ENCODE measurements around the gene SLC4A5. TPM values are rescaled to one million over a fixed set of nuclear protein-coding genes. Genes with fewer than 3 reads are reported as not detected.

Gene SLC4A5
- total RNA-seq, 2 experiments from 2014 or later = 3.6 to 6.6 TPM

DNA sequence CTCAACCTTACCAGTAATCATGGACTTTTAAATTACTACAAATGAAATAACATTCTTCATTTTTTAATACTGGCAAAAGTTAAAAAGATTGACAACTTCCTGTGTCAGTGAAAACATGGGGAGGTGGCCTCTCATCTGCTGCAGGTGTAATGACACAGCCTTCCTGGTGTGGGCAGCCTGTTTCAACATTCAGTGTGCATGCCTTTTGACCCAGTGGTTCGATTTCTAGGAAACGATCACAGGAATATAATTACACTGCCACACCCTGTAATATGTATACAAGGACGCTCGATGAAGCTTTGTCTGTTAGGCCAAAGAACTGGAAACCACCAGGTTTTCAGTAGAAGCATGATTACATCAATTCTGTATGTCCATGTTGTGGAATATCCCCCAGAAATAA lies 76.1 kb downstream of the SLC4A5 start:
- Mint-ChIP-seq H3K4me3 (peak overlapping the region; percentile 74), H3K27ac (peak overlapping the region; percentile 92)
- POLR2A ChIA-PET = interaction anchor here (0.7 to 2.3 kb wide), 2 partner anchors 24 to 68 kb away, joined by 3 to 8 read pairs; no protein-coding TSS in a partner anchor

DNA sequence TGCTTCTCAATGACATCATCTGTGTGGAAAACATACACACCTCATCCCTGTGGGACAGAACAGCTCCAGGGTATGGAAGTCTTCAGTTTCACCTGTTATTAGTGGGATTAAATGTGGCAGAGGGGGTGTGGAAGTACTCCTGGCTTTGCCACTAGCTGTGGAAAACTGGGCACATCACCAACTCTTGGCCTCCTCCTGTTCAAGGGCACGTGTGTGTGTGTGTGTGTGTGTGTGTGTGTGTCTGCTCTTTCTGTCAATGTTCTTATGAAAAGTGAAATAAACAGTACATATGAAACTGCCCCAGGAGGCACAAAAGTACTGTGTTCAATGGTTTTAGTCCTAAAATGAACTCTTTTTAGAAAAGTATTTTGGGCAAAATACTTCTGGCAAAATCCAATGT lies 78.9 kb downstream of the SLC4A5 start:
- no peaks in the 10 kb centered on the region for H3K27me3 Mint-ChIP-seq
- ATAC-seq (ENCODE audit: low read depth) (no peak), DNase-seq (no peak)
- H3K27ac Mint-ChIP-seq = no peak overlapping the region
- H3K4me3 Mint-ChIP-seq = no peak overlapping the region
- POLR2A ChIA-PET = interaction anchor here (0.7 to 1.1 kb wide), 3 partner anchors 59 to 127 kb away, joined by 3 read pairs; no protein-coding TSS in a partner anchor
- H3K4me1 Mint-ChIP-seq = peaks cover 24% of the 10 kb centered on the region
- no peaks in the 10 kb centered on the region for H3K9me3 Mint-ChIP-seq
- H3K36me3 Mint-ChIP-seq = no peaks in the 10 kb centered on the region

More for the DNA sequence above, 76.1 kb downstream of the SLC4A5 start:
- H3K36me3 Mint-ChIP-seq = peaks cover 2% of the 10 kb centered on the region
- peaks cover 18% of the 10 kb centered on the region for H3K4me1 Mint-ChIP-seq
- DNase-seq (peak; percentile 47), ATAC-seq (ENCODE audit: low read depth) (peak; percentile 99)
- no peaks in the 10 kb centered on the region for H3K9me3 Mint-ChIP-seq
- no peaks in the 10 kb centered on the region for H3K27me3 Mint-ChIP-seq

DNA sequence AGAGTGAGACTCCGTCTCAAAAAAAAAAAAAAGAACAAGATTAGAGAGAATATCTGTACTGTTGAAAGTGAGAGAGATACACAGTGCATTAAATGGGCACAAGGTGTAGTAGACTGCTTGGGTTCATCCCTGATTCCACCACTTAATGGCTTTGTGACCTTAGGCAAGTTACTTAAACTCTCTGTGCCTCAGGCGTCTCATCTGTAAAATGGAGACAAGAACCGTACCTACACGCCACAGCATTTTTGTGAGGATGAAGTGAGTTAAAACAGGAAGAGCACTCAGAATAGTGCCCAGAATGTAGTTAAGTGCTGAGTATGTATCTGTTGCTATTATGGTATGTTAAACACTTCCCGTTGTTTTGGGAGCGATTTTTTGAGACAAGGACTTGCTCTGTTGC lies 80.5 kb downstream of the SLC4A5 start:
- H3K4me1 Mint-ChIP-seq = peaks cover 20% of the 10 kb centered on the region
- POLR2A ChIA-PET = interaction anchor here (0.7 kb wide), 1 partner anchor 12 kb away, joined by 7 read pairs; no protein-coding TSS in a partner anchor
- DNase-seq (no peak), ATAC-seq (ENCODE audit: low read depth) (no peak)
- H3K27me3 Mint-ChIP-seq = no peaks in the 10 kb centered on the region
- no peak overlapping the region for H3K27ac Mint-ChIP-seq
- H3K4me3 Mint-ChIP-seq = no peak overlapping the region
- no peaks in the 10 kb centered on the region for H3K9me3 Mint-ChIP-seq
- H3K36me3 Mint-ChIP-seq = no peaks in the 10 kb centered on the region

DNA sequence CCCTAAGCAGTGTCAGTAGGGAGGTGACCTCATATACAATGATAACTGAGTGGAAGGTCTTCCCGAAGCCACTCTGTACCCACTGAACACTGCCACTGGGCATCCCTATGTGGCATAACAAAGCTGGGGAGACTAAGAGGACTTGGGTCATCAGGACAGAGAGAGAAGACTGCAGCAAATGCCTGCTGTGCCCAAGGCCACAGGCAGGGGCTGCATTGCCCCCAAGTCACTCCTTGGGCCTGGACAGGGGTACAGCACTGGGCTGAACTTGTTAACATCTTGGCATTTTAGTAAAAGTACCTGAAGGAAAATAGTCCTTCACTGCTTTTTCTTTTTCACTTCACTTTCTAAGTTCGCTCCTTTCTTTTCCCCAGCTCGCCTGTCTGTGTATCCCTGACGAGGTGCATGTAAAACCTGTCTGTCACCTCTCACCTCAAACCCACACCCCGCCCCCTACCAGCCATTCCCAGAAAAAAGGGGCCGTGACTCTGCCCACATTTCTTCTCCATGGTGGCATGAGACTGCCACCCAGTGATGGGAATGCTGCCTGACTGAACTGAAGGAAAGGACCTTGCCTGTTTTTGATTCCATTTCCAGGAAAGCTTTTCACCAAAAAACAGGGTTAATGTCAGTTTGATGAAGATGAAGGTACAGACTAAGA lies 81.9 kb downstream of the SLC4A5 start:
- no peak overlapping the region for H3K4me3 Mint-ChIP-seq
- ATAC-seq (ENCODE audit: low read depth) = no peak
- no peaks in the 10 kb centered on the region for H3K27me3 Mint-ChIP-seq
- POLR2A ChIA-PET = no interaction called here
- H3K36me3 Mint-ChIP-seq = no peaks in the 10 kb centered on the region
- DNase-seq = no peak
- peaks cover 12% of the 10 kb centered on the region for H3K4me1 Mint-ChIP-seq
- H3K27ac Mint-ChIP-seq = no peak overlapping the region
- H3K9me3 Mint-ChIP-seq = no peaks in the 10 kb centered on the region

DNA sequence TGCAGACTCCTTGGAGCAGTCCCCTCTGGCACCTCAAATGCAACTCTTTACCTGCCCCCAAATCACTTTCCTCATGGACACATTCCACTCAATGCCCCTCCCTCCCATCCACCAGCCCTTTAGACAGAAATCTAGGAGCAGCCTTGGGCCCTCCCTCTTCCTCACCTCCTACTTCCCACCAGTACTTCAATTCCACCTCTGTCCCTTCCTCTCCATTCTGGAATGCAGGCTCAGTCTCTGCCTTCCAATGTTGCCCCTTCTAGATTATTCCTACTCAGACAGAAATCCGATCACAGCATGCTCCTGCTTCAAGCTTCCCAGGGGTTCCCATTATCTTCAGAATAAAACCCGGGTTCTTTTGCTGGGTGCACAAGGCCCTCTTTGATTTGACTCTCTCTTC lies 82.7 kb downstream of the SLC4A5 start:
- ATAC-seq (ENCODE audit: low read depth) = no peak
- H3K9me3 Mint-ChIP-seq = no peaks in the 10 kb centered on the region
- H3K4me1 Mint-ChIP-seq = peaks cover 10% of the 10 kb centered on the region
- DNase-seq = no peak
- H3K36me3 Mint-ChIP-seq = no peaks in the 10 kb centered on the region
- POLR2A ChIA-PET = no interaction called here
- no peak overlapping the region for H3K27ac Mint-ChIP-seq
- no peaks in the 10 kb centered on the region for H3K27me3 Mint-ChIP-seq
- H3K4me3 Mint-ChIP-seq = no peak overlapping the region

DNA sequence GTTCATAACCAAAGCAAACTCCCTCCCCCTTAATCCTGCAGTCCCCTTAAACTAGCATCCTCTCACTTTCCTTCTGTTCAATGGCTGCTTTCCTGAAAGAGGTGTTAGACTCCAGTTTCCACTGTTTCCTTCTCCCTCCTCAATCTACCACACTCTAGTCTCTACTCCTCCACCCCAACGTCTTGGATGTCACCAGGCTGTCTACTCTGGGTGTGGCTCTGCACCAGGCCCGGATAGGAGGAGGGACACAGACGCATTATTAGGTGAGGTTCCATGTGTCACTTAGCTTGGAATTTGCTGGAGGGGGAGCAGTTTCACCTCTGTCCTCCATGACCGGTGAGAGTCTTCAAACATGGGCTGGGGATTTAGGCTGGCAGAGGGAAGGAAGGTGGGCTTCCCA lies 83.5 kb downstream of the SLC4A5 start:
- Mint-ChIP-seq H3K27ac (peak overlapping the region; percentile 13), H3K4me3 (no peak overlapping the region), H3K9me3 (no peaks in the 10 kb centered on the region), H3K36me3 (no peaks in the 10 kb centered on the region), H3K4me1 (peaks cover 10% of the 10 kb centered on the region), H3K27me3 (no peaks in the 10 kb centered on the region)
- ATAC-seq (ENCODE audit: low read depth) = no peak
- no peak for DNase-seq
- POLR2A ChIA-PET = no interaction called here

DNA sequence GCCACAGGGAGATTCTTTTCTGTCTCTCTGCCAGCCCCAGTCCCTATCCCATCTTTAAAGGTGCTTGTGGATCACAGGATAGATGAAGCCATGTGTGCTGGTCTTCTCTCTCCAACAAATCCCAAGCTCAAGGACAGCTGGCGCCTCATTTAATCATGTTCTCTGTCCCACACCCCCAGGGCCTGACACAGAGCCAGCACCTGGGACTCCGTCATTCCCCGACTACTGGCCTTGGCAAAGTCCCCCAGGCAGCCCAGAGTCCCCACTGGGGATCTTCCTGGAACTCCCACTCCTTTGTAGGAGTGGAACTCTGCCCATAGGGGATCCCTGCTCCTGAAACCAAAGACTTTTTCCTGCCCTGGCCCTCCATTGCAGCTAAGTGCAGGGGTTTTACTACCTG lies 84.0 kb downstream of the SLC4A5 start:
- H3K4me1 Mint-ChIP-seq = peaks cover 10% of the 10 kb centered on the region
- ATAC-seq (ENCODE audit: low read depth) (no peak), DNase-seq (no peak)
- H3K4me3 Mint-ChIP-seq = no peak overlapping the region
- H3K27me3 Mint-ChIP-seq = no peaks in the 10 kb centered on the region
- no peak overlapping the region for H3K27ac Mint-ChIP-seq
- POLR2A ChIA-PET = no interaction called here
- no peaks in the 10 kb centered on the region for H3K36me3 Mint-ChIP-seq
- H3K9me3 Mint-ChIP-seq = no peaks in the 10 kb centered on the region

DNA sequence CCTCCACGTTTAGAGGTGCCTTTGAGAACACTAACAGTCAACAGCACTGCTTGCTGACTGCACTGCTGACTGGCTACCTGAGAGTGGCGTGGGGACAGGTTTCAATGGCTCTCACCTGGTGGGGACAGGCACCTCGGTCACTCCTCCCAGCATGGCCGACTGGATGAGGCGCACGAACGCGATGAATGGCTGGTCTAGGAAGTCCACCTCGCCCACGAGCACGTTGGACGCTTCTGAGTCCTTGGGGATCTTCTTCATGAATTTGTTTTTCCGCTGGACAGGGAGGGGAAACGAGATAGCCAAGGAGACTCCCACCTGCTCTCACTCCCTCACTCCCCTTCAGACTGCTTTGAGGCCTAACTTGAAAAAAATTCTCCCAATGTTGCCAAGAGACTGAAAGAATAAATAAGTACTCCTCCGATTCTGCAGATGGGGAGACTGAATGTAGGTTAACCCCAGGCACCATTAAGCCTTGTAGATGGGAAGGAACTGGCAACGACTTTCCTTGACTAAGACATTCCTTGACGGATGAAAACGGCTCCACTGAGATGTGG lies 87.5 kb downstream of the SLC4A5 start:
- H3K9me3 Mint-ChIP-seq = no peaks in the 10 kb centered on the region

DNA sequence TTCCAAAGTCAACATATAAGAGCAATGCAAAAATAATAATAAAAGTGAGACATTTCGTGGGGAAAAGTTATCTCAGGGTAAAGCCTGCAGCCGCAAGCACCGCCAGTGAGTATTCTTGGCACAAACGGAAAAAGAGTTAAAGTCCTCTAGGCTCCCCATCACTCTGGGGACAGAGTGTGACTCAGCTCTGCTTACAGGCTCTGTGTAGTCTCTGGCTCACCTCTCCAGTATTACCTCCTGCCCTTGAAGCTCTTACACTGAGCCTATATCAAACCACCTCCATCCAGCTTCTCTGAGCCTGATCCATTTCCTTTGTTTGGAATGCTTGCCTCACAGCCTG lies 89.3 kb downstream of the SLC4A5 start:
- Mint-ChIP-seq H3K36me3 (no peaks in the 10 kb centered on the region), H3K4me1 (peaks cover 4% of the 10 kb centered on the region), H3K27ac (no peak overlapping the region), H3K27me3 (no peaks in the 10 kb centered on the region), H3K9me3 (no peaks in the 10 kb centered on the region), H3K4me3 (no peak overlapping the region)
- POLR2A ChIA-PET = no interaction called here
- DNase-seq (no peak), ATAC-seq (ENCODE audit: low read depth) (no peak)

More for the DNA sequence above, 87.5 kb downstream of the SLC4A5 start:
- Mint-ChIP-seq H3K4me1 (no peaks in the 10 kb centered on the region), H3K27ac (no peak overlapping the region), H3K27me3 (no peaks in the 10 kb centered on the region), H3K36me3 (no peaks in the 10 kb centered on the region), H3K4me3 (no peak overlapping the region)
- DNase-seq (no peak), ATAC-seq (ENCODE audit: low read depth) (no peak)
- POLR2A ChIA-PET = no interaction called here

DNA sequence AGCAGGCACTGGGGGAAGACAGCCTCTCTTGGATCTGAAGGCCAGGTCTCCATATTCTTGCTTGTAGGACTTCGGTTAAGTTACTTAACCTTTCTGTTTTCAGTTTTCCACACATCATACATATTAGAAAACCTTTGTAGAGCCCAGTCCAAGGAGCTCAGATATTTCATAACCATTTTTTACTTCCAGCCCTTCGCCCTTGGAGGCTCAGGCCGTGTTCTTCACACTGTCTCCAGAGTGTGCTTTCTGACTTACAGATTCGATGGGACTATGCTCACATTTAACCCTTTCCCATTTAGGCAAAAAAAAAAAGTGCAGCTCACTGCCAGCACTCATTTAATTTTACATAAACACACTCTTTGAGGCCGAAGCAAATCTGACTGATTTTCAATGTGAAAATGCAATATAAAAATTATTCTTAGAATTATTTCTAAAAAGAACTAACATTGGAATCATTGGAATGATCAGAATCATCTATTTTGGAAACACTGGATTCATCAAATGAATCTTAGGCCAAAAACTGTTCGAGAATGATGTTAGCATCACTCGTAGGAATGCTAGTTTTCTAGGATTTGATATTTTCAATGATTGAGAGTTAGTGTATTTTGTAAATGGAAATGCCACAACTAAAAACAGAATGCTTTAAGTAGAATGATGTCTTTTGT lies 89.8 kb downstream of the SLC4A5 start:
- ATAC-seq (ENCODE audit: low read depth) = no peak
- Mint-ChIP-seq H3K9me3 (no peaks in the 10 kb centered on the region), H3K36me3 (no peaks in the 10 kb centered on the region), H3K27me3 (no peaks in the 10 kb centered on the region), H3K27ac (no peak overlapping the region), H3K4me1 (peaks cover 4% of the 10 kb centered on the region), H3K4me3 (no peak overlapping the region)
- POLR2A ChIA-PET = no interaction called here
- DNase-seq = no peak

DNA sequence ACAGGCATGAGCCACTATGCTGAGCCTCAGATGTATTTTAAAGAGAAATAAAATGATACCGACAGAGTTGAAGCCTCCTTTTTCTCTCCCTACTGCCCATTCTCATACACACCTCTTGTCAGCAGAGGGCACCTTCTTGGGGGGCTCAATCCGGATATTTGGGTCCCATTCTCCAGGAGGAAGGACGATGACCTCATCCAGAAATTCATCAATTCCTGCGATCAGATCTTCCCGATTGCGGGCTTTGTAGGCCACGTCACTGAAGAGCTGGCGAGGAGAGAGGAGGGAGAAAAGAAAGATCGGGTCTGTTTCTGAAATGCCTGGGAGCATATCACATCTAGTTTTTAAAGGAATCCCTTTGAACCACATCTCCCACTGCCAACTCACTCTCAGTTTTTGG lies 90.4 kb downstream of the SLC4A5 start:
- ATAC-seq (ENCODE audit: low read depth) (no peak), DNase-seq (no peak)
- H3K27ac Mint-ChIP-seq = no peak overlapping the region
- POLR2A ChIA-PET = no interaction called here
- no peaks in the 10 kb centered on the region for H3K9me3 Mint-ChIP-seq
- no peak overlapping the region for H3K4me3 Mint-ChIP-seq
- H3K4me1 Mint-ChIP-seq = peaks cover 4% of the 10 kb centered on the region
- H3K27me3 Mint-ChIP-seq = no peaks in the 10 kb centered on the region
- no peaks in the 10 kb centered on the region for H3K36me3 Mint-ChIP-seq

DNA sequence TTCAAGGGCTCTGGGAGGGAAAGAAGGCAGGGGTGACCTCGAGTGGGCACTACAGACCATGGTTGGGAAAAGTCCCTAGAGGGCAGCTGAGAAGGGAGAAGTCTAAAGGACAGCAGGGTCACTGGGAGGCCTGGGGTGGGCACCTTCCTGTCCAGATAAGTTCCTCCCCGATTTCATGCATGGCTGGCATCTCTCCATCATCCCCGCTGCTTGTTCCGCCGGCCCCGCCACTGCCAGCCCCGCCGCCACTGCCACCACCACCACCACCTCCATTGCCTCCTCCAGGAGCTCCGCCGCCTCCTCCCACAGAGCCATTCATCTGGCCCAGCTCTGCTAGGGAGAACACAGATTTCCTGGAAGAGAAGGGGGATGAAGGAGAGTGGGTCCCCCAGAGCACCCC lies 91.2 kb downstream of the SLC4A5 start:
- DNase-seq = no peak
- Mint-ChIP-seq H3K4me3 (no peak overlapping the region), H3K27me3 (no peaks in the 10 kb centered on the region), H3K27ac (no peak overlapping the region), H3K36me3 (no peaks in the 10 kb centered on the region), H3K9me3 (no peaks in the 10 kb centered on the region), H3K4me1 (peaks cover 4% of the 10 kb centered on the region)
- POLR2A ChIA-PET = no interaction called here
- ATAC-seq (ENCODE audit: low read depth) = no peak

DNA sequence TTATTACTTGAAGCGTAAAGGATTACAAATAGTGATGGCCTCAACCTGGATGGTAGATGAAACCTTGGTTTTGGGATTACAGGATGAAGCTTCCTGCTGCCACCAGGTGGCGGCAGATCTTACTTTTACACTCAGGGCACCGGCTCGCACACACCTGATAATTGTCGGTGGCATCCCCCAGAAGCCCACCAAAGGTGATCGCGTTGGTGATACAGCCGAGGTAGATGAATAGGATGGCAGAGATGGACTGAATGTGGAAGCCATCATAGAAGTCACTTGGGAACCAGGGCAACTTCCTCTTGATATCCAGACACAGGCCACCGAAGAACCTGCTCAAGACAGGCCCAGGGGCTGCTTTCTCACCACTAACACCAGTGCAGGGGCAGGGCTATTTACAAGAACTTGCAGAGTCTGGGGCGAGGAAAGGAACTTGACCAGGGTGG lies 93.0 kb downstream of the SLC4A5 start:
- peak; percentile 72 for ATAC-seq (ENCODE audit: low read depth)
- peak overlapping the region; percentile 28 for H3K27ac Mint-ChIP-seq
- POLR2A ChIA-PET = interaction anchor here (0.6 to 1.9 kb wide), 5 partner anchors 12 to 141 kb away, joined by 3 to 7 read pairs (median 6); partner anchors contain the start of genes MOB1A and MTHFD2

More for the DNA sequence above, 93.0 kb downstream of the SLC4A5 start:
- Mint-ChIP-seq H3K4me1 (peaks cover 7% of the 10 kb centered on the region), H3K27me3 (no peaks in the 10 kb centered on the region), H3K9me3 (no peaks in the 10 kb centered on the region), H3K36me3 (no peaks in the 10 kb centered on the region), H3K4me3 (no peak overlapping the region)
- DNase-seq = peak; percentile 68
